GM18873 (cell line): Measurements from ENCODE around the gene SDC3.

Experiments
- ATAC-seq: cut with Tn5 transposase; IDR thresholded peaks from one replicate; pipeline ENCODE4 v1.9.1; 2021; ENCODE audit warnings: mild to moderate bottlenecking, moderate library complexity, moderate number of reproducible peaks; ENCODE audit not compliant: unreplicated experiment, low FRiP score

SDC3 gene

DNA sequence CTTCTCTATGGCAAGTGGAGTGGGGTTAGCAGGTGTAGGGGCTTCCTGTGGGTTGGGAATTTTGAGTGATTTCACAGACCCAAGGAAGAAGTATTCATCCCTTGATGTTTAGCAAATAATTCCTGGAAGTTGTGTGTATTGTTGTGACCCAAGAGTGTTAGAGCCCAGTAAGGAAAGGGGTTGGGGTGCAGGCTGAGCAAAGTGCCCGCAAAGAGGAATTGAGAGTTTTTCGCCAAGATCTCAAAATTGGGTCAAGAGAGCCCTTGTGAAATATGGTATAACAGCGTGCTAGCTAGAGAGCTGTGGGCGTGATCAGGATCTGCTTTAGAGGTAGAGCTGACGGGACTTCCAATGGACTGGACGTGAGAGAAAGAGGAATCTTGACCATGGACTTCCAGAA, 78.0 kb downstream of the SDC3 start:
- no peak for ATAC-seq

DNA sequence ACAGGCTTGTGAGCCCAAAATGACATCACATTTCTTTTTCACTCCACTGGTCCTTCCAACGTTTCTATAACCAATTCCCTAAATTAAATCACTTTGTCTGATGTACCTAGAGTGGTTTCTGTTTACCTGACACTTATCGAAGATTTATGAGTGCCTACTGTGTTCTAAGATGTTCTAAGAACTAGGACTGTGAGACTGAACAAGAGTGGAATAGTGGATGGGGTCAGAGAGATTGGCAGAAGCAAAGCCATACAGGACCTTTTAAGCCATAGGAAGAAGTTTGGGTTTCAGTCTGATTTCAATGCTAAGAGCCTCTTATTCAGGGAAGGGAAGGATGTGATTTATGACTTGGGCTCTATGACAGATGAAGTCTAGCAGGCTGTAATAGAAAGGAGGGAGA, 78.7 kb downstream of the SDC3 start:
- ATAC-seq = no peak

DNA sequence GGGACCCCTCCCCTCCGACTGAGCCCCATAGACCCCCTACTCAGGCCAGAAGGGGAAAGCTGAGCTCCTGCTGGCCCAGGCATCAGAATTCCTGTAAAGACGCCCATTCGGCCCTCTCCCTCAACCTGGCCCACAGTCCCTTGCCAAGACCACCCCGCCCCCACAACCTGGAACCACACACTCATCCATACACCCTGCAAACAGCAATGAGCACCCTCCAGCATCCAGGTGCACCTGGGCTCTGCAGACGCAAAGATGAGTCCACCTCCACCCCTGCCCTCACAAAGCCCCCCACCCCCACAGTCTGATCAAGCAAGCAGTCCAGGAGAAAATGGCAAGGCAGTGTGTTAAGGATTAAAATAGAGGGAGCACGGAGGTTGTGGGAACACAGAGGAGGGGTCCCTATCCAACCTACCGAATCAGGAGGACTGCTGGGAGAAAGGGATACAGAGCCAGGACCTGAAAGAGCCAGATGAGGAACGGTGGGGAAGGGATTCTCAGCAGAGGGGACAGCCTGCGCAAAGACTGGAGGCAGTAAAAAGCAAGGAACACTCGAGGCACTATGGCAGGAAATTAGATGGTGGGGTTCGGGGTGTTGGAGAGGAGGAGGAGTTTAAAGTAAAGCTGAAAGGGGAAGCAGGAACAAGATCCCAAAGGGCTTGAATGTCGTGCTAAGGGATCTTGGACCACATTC, 83.7 kb downstream of the SDC3 start:
- ATAC-seq = no peak

- no peak for ATAC-seq
Observed at GRCh38 chr1:30823969-30824735, 84.4 kb downstream of the SDC3 start.

GRCh38 chr1:30823627-30823968, 85.0 kb downstream of the SDC3 start:
- no peak for ATAC-seq

DNA sequence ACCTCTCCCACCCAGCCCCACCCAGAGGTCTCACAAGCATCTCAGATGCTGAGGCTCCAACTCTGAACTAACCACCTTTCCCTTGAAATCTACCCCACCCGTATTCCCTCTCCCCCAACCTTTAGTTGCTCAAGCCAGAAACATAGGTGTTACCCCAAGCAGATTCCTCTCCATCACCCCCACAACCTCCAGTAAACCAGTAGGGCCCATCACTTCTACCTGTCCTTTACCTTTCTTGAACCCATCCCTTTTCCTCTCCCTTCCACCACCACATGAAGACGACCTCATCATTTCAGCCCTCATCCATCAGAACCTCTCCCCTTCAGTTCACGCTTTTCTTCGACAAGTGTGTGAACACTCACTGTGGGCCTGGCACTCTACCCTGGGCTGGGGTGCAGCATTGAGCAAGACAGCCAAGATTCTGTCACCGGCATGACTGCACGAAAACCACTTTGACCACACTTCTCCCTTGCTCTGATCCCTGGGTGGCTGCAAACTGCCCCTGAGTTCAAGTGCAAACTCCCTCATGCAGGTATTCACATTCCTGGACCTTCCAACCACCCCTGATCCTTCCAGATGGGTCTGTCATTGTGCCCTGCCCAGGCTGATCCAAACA, 85.5 kb downstream of the SDC3 start:
- ATAC-seq = no peak

- no peak for ATAC-seq
Observed at GRCh38 chr1:30822006-30822405, 86.6 kb downstream of the SDC3 start.

DNA sequence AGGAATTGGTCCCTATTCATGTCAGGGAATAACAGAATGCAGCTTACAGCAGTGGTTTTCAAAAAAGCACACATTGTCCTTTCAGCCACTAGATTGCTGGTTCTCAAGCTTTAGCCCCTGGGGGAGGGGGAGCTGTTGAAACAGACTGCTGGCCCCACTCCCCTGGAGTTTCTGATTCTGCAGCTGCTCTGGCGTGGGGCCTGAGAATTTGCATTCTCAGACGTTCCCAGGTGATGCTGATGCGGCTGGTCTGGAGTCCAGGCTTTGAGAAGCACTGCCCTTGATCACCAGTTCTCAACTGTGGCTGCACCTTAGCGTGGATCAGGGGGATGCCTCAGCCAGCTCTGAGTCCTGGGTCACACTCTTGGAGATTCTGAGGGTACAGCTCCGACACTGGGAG, 88.3 kb downstream of the SDC3 start:
- no peak for ATAC-seq
